ENCODE measurements around the gene KCNJ4. TPM values are rescaled to one million over a fixed set of nuclear protein-coding genes. Genes with fewer than 3 reads are reported as not detected.
"Not testable (repeated sequence)": the region's sequence is repeated elsewhere in the genome, so short reads cannot be mapped to it uniquely, and the experiment has no call there.

Gene KCNJ4
- total RNA-seq, 1 experiment from 2014 or later, result 0.18 TPM

DNA sequence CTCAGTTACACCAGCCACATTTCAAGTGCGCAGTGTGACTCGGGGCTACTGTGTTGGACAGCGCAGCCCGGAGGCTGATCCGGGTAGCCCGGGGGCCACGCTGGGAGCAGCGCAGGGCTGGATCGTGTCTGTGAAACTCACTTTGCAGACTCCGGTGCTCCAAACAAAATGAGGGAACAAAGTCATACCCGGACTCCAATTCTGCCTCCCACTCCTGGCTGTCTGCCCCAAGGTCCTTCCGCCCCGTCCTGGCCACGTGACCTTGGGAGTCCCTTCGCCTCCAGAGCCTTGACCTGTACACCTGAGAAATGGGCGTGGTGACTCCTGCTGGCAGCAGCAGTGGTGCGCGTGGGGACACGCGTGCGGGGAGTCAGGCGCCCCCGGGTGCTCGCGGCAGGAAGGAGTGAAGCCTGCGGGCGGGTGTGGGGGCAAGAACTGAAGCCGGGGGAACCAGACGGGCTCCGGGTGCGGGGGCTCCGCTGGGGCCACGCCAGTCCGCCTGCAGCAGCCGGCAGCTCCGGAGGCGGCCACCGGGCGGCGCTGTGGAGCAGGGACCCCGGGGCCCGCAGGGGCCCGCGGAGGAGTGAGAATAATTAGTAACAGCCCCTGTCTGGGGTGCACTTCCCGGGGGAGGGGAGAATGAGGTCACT lies 42.4 kb downstream of the KCNJ4 start:
- intact Hi-C loops (cut with micrococcal nuclease; ENCODE audit: unreplicated experiment), result no loop called here
- ATAC-seq (peak; percentile 86), DNase-seq (ENCODE audit: low read depth, low spot score) (no peak)
- Histone ChIP-seq H3K27me3 (ENCODE audit: control insufficient read depth, insufficient read depth, low read length) (no peaks in the 10 kb centered on the region), H3K27ac (ENCODE audit: low read length) (no peak overlapping the region), H3K9me3 (ENCODE audit: control insufficient read depth, insufficient read depth, low read depth, low read length) (no peaks in the 10 kb centered on the region), H3K4me3 (ENCODE audit: low read depth in 2 of 2, low read length in 2 of 2) (peak overlapping the region; percentile 28 to 55), H3K36me3 (ENCODE audit: control insufficient read depth, insufficient read depth, low read length) (no peaks in the 10 kb centered on the region), H3K4me1 (ENCODE audit: control insufficient read depth, insufficient read depth, low read length) (no peaks in the 10 kb centered on the region; the same call in 1 of the 2 replicates)
- CTCF ChIA-PET, result interaction anchor here (0.5 kb wide), 1 partner anchor 64 kb away, joined by 4 read pairs; no protein-coding TSS in a partner anchor
- TF ChIP-seq SIN3A (IDR thresholded peaks at IDR 0.05; ENCODE audit: borderline replicate concordance, insufficient read depth, low read depth, low read length) (no peak), POLR2AphosphoS5 (IDR thresholded peaks at IDR 0.05; ENCODE audit: low read depth, low read length) (no peak), TCF7L2 (IDR thresholded peaks at IDR 0.05; ENCODE audit: low read depth, low read length) (no peak)
- TF ChIP-seq, protein P1, sequence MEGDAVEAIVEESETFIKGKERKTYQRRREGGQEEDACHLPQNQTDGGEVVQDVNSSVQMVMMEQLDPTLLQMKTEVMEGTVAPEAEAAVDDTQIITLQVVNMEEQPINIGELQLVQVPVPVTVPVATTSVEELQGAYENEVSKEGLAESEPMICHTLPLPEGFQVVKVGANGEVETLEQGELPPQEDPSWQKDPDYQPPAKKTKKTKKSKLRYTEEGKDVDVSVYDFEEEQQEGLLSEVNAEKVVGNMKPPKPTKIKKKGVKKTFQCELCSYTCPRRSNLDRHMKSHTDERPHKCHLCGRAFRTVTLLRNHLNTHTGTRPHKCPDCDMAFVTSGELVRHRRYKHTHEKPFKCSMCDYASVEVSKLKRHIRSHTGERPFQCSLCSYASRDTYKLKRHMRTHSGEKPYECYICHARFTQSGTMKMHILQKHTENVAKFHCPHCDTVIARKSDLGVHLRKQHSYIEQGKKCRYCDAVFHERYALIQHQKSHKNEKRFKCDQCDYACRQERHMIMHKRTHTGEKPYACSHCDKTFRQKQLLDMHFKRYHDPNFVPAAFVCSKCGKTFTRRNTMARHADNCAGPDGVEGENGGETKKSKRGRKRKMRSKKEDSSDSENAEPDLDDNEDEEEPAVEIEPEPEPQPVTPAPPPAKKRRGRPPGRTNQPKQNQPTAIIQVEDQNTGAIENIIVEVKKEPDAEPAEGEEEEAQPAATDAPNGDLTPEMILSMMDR (IDR thresholded peaks at IDR 0.05), result peak; percentile 93
- TF ChIP-seq, protein P2, sequence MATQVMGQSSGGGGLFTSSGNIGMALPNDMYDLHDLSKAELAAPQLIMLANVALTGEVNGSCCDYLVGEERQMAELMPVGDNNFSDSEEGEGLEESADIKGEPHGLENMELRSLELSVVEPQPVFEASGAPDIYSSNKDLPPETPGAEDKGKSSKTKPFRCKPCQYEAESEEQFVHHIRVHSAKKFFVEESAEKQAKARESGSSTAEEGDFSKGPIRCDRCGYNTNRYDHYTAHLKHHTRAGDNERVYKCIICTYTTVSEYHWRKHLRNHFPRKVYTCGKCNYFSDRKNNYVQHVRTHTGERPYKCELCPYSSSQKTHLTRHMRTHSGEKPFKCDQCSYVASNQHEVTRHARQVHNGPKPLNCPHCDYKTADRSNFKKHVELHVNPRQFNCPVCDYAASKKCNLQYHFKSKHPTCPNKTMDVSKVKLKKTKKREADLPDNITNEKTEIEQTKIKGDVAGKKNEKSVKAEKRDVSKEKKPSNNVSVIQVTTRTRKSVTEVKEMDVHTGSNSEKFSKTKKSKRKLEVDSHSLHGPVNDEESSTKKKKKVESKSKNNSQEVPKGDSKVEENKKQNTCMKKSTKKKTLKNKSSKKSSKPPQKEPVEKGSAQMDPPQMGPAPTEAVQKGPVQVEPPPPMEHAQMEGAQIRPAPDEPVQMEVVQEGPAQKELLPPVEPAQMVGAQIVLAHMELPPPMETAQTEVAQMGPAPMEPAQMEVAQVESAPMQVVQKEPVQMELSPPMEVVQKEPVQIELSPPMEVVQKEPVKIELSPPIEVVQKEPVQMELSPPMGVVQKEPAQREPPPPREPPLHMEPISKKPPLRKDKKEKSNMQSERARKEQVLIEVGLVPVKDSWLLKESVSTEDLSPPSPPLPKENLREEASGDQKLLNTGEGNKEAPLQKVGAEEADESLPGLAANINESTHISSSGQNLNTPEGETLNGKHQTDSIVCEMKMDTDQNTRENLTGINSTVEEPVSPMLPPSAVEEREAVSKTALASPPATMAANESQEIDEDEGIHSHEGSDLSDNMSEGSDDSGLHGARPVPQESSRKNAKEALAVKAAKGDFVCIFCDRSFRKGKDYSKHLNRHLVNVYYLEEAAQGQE (IDR thresholded peaks at IDR 0.05; ENCODE audit: insufficient read depth in 1 of 2, low read depth in 2 of 2, low read length in 1 of 2), result peak; percentile 65 to 75; a peak in 2 of 4 replicates
- in situ Hi-C loops (cut with HindIII; ENCODE audit: low pct_unique_long_range_greater_than_20kb, low sequenced_read_pairs), result no loop called here
- no TSS peak for BruUV-seq (replicated peaks)
- POLR2A ChIA-PET, result no interaction called here

DNA sequence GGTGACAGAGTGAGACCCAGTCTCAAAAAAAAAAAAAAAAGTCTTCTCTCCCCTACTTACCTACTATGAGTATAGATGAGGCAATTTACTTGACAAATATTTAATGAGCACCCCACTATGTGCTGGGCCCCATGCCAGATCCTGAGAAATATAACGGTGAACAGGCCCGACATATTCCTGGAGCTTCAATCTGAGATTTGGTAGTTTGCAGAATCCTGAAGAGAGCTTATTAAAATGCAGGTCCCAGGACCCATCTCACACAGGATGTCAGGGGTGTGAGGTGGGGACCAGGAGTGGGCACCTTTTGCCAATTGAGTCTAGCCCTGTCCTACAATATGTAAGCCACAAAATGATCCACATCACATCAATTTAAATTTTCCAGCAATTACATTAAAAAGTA lies 44.0 kb downstream of the KCNJ4 start:
- no peak overlapping the region for H3K4me3 ChIP-seq (ENCODE audit: low read depth in 2 of 2, low read length in 2 of 2)
- no peaks in the 10 kb centered on the region for H3K9me3 ChIP-seq (ENCODE audit: control insufficient read depth, insufficient read depth, low read depth, low read length)
- CTCF ChIA-PET, result no interaction called here
- in situ Hi-C loops (cut with HindIII; ENCODE audit: low pct_unique_long_range_greater_than_20kb, low sequenced_read_pairs) (no loop called here), intact Hi-C loops (cut with micrococcal nuclease; ENCODE audit: unreplicated experiment) (no loop called here)
- ATAC-seq, result no peak
- BruUV-seq (replicated peaks), result no TSS peak
- H3K27ac ChIP-seq (ENCODE audit: low read length), result no peak overlapping the region
- no peaks in the 10 kb centered on the region; the same call in 1 of the 2 replicates for H3K4me1 ChIP-seq (ENCODE audit: control insufficient read depth, insufficient read depth, low read length)
- POLR2A ChIA-PET, result no interaction called here
- no peaks in the 10 kb centered on the region for H3K36me3 ChIP-seq (ENCODE audit: control insufficient read depth, insufficient read depth, low read length)
- TF ChIP-seq, protein P2 (IDR thresholded peaks at IDR 0.05; ENCODE audit: insufficient read depth in 1 of 2, low read depth in 2 of 2, low read length in 1 of 2), result no peak
- TF ChIP-seq, protein P1 (IDR thresholded peaks at IDR 0.05), result no peak
- TF ChIP-seq SIN3A (IDR thresholded peaks at IDR 0.05; ENCODE audit: borderline replicate concordance, insufficient read depth, low read depth, low read length), result no peak
- no peak for TF ChIP-seq TCF7L2 (IDR thresholded peaks at IDR 0.05; ENCODE audit: low read depth, low read length)
- TF ChIP-seq POLR2AphosphoS5 (IDR thresholded peaks at IDR 0.05; ENCODE audit: low read depth, low read length), result no peak
- no peak for DNase-seq (ENCODE audit: low read depth, low spot score)
- no peaks in the 10 kb centered on the region for H3K27me3 ChIP-seq (ENCODE audit: control insufficient read depth, insufficient read depth, low read length)

DNA sequence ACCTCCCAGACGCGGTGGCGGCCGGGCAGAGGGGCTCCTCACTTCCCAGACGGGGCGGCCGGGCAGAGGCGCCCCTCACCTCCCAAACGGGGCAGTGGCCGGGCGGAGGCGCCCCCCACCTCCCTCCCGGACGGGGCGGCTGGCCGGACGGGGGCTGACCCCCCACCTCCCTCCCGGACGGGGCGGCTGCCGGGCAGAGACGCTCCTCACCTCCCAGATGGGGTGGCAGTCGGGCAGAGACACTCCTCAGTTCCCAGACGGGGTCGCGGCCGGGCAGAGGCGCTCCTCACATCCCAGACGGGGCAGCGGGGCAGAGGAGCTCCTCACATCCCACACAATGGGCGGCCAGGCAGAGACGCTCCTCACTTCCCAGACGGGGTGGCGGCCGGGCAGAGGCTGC lies 45.1 kb downstream of the KCNJ4 start:
- BruUV-seq (replicated peaks); intact Hi-C loops (cut with micrococcal nuclease; ENCODE audit: unreplicated experiment): not testable (repeated sequence)

More for the DNA sequence above, 45.1 kb downstream of the KCNJ4 start:
- POLR2A ChIA-PET; DNase-seq (ENCODE audit: low read depth, low spot score); H3K4me3 ChIP-seq (ENCODE audit: low read depth in 2 of 2, low read length in 2 of 2); CTCF ChIA-PET; in situ Hi-C loops (cut with HindIII; ENCODE audit: low pct_unique_long_range_greater_than_20kb, low sequenced_read_pairs); H3K27ac ChIP-seq (ENCODE audit: low read length); H3K4me1 ChIP-seq (ENCODE audit: control insufficient read depth, insufficient read depth, low read length); H3K27me3 ChIP-seq (ENCODE audit: control insufficient read depth, insufficient read depth, low read length); H3K9me3 ChIP-seq (ENCODE audit: control insufficient read depth, insufficient read depth, low read depth, low read length); ATAC-seq; H3K36me3 ChIP-seq (ENCODE audit: control insufficient read depth, insufficient read depth, low read length): not testable (repeated sequence)

Data from Panc1 (cell line).